HG03135 (cell line): Measurements from ENCODE around the gene RICTOR.
"Not testable (repeated sequence)": the region's sequence is repeated elsewhere in the genome, so short reads cannot be mapped to it uniquely, and the experiment has no call there.

ENCODE experiments used
- ATAC-seq: cut with Tn5 transposase; IDR thresholded peaks from one replicate; pipeline ENCODE4 v1.9.1; 2021; ENCODE audit warnings: mild to moderate bottlenecking, moderate library complexity; ENCODE audit not compliant: unreplicated experiment

RICTOR gene

GRCh38 chr5:39062104-39062503 lies 12.1 kb downstream of the RICTOR start:
- no peak for ATAC-seq

GRCh38 chr5:39059064-39059463 lies 15.1 kb downstream of the RICTOR start:
- ATAC-seq: no peak

- ATAC-seq: peak; percentile 74
Measured at GRCh38 chr5:39058178-39058921, 15.8 kb downstream of the RICTOR start.

GRCh38 chr5:39057734-39058133 lies 16.5 kb downstream of the RICTOR start:
- no peak for ATAC-seq

- no peak for ATAC-seq
Measured at GRCh38 chr5:39055768-39056398, 18.3 kb downstream of the RICTOR start.

GRCh38 chr5:39055027-39055767 lies 19.0 kb downstream of the RICTOR start:
- ATAC-seq: no peak

- no peak for ATAC-seq
Measured at GRCh38 chr5:39053189-39053588, 21.0 kb downstream of the RICTOR start.

GRCh38 chr5:39052141-39052540 lies 22.1 kb downstream of the RICTOR start:
- no peak for ATAC-seq

GRCh38 chr5:39049315-39049714 lies 24.9 kb downstream of the RICTOR start:
- no peak for ATAC-seq

GRCh38 chr5:39040875-39041274 lies 33.3 kb downstream of the RICTOR start:
- no peak for ATAC-seq

- ATAC-seq: not testable (repeated sequence)
Measured at GRCh38 chr5:39034493-39034892, 39.7 kb downstream of the RICTOR start.

- no peak for ATAC-seq
Measured at GRCh38 chr5:39031041-39031440, 43.2 kb downstream of the RICTOR start.

GRCh38 chr5:39025456-39025855 lies 48.7 kb downstream of the RICTOR start:
- ATAC-seq: no peak

GRCh38 chr5:39024884-39025283 lies 49.3 kb downstream of the RICTOR start:
- ATAC-seq: no peak

GRCh38 chr5:39024005-39024404 lies 50.2 kb downstream of the RICTOR start:
- no peak for ATAC-seq

- no peak for ATAC-seq
Measured at GRCh38 chr5:39023121-39023520, 51.1 kb downstream of the RICTOR start.

GRCh38 chr5:39022151-39022550 lies 52.0 kb downstream of the RICTOR start:
- ATAC-seq: no peak

- no peak for ATAC-seq
Measured at GRCh38 chr5:39021413-39021812, 52.8 kb downstream of the RICTOR start.

- ATAC-seq: no peak
Measured at GRCh38 chr5:39020458-39020857, 53.7 kb downstream of the RICTOR start.

- no peak for ATAC-seq
Measured at GRCh38 chr5:39019254-39019653, 54.9 kb downstream of the RICTOR start.

GRCh38 chr5:39017504-39017903 lies 56.7 kb downstream of the RICTOR start:
- no peak for ATAC-seq
